ENCODE results near the gene FOXP1.
A peak's percentile ranks its signal among the peaks of the same experiment; 100 is the strongest.

Gene FOXP1

GRCh38 chr3:71393093-71393492 is 190.4 kb downstream of the FOXP1 start:
- DNase-seq: peak; percentile 44

GRCh38 chr3:71392251-71392650 is 191.3 kb downstream of the FOXP1 start:
- peak; percentile 91 for DNase-seq

GRCh38 chr3:71391361-71391760 is 192.2 kb downstream of the FOXP1 start:
- no peak for DNase-seq

- peak; percentile 74 for DNase-seq
Observed at GRCh38 chr3:71389911-71390573, 193.5 kb downstream of the FOXP1 start.

GRCh38 chr3:71389191-71389590 is 194.3 kb downstream of the FOXP1 start:
- no peak for DNase-seq

GRCh38 chr3:71388535-71389120 is 194.9 kb downstream of the FOXP1 start:
- DNase-seq: peak; percentile 36

- DNase-seq: no peak
Observed at GRCh38 chr3:71387586-71387985, 195.9 kb downstream of the FOXP1 start.

- peak; percentile 43 for DNase-seq
Observed at GRCh38 chr3:71384837-71385716, 198.5 kb downstream of the FOXP1 start.

- no peak for DNase-seq
Observed at GRCh38 chr3:71384388-71384787, 199.1 kb downstream of the FOXP1 start.

- no peak for DNase-seq
Observed at GRCh38 chr3:71380096-71380495, 203.4 kb downstream of the FOXP1 start.

- no peak for DNase-seq
Observed at GRCh38 chr3:71378509-71378908, 205.0 kb downstream of the FOXP1 start.

- DNase-seq: no peak
Observed at GRCh38 chr3:71376911-71377310, 206.6 kb downstream of the FOXP1 start.

GRCh38 chr3:71376503-71376902 is 207.0 kb downstream of the FOXP1 start:
- no peak for DNase-seq

- DNase-seq: no peak
Observed at GRCh38 chr3:71374582-71374981, 208.9 kb downstream of the FOXP1 start.

GRCh38 chr3:71372911-71373637 is 210.5 kb downstream of the FOXP1 start:
- DNase-seq: no peak

GRCh38 chr3:71372241-71372768 is 211.2 kb downstream of the FOXP1 start:
- no peak for DNase-seq

- no peak for DNase-seq
Observed at GRCh38 chr3:71371282-71371681, 212.2 kb downstream of the FOXP1 start.

- no peak for DNase-seq
Observed at GRCh38 chr3:71370467-71370866, 213.1 kb downstream of the FOXP1 start.

GRCh38 chr3:71369701-71370391 is 213.7 kb downstream of the FOXP1 start:
- no peak for DNase-seq

GRCh38 chr3:71366988-71367604 is 216.4 kb downstream of the FOXP1 start:
- no peak for DNase-seq

GRCh38 chr3:71361334-71361890 is 222.1 kb downstream of the FOXP1 start:
- DNase-seq: no peak
